OCI-LY1 (cell line): ENCODE measurements around the gene DNAL4.

Experiments
- H2AFZ ChIP-seq: fragments of 200-600 bp; sonication (generic), shearing (Covaris generic); 2 replicates; pipeline ENCODE4 v1.6.0; 2014; ENCODE audit warnings: antibody characterized with exemption, mild to moderate bottlenecking, low read length
- H3F3A ChIP-seq: fragments of 200-600 bp; sonication (generic), shearing (Covaris generic); 2 replicates; pipeline ENCODE4 v1.6.0; 2014; ENCODE audit warnings: mild to moderate bottlenecking, antibody characterized with exemption, low read length, moderate library complexity; ENCODE audit not compliant: insufficient read depth
- H3K27ac ChIP-seq: fragments of 200-600 bp; sonication (generic); 2 replicates; pipeline ENCODE4 v1.5.1; 2014; ENCODE audit warnings: low read length, mixed run types, mild to moderate bottlenecking, low read depth; ENCODE audit not compliant: poor library complexity, severe bottlenecking
- H3K27me3 ChIP-seq: fragments of 200-600 bp; sonication (generic); 2 replicates; pipeline ENCODE4 v1.6.0; 2014; ENCODE audit warnings: antibody characterized with exemption, mild to moderate bottlenecking, low read length, moderate library complexity; ENCODE audit not compliant: insufficient read depth
- H3K36me3 ChIP-seq: fragments of 200-600 bp; sonication (generic); 2 replicates; pipeline ENCODE4 v1.6.1; 2014; ENCODE audit warnings: mild to moderate bottlenecking, antibody characterized with exemption, low read length, moderate library complexity, mixed read lengths; ENCODE audit not compliant: insufficient read depth
- H3K4me1 ChIP-seq: fragments of 200-600 bp; sonication (generic); 2 replicates; pipeline ENCODE4 v1.5.1; 2014; ENCODE audit warnings: mild to moderate bottlenecking, low read length, moderate library complexity; ENCODE audit not compliant: insufficient read depth, severe bottlenecking
- H3K4me2 ChIP-seq: fragments of 200-600 bp; sonication (generic), shearing (Covaris generic); 2 replicates; pipeline ENCODE4 v1.6.1; 2014; ENCODE audit warnings: low read length
- H3K4me3 ChIP-seq: fragments of 200-600 bp; sonication (generic); 2 replicates; pipeline ENCODE4 v1.5.1; 2014; ENCODE audit warnings: low read length, low read depth, mild to moderate bottlenecking, mixed read lengths; ENCODE audit not compliant: poor library complexity, severe bottlenecking
- H3K79me2 ChIP-seq: fragments of 200-600 bp; shearing (Covaris generic); 2 replicates; pipeline ENCODE4 v1.6.1; 2016; ENCODE audit warnings: mixed run types, low read length, mixed read lengths; ENCODE audit not compliant: insufficient read depth
- H3K9ac ChIP-seq: fragments of 200-600 bp; sonication (generic), shearing (Covaris generic); 2 replicates; pipeline ENCODE4 v1.6.1; 2014; ENCODE audit warnings: mild to moderate bottlenecking, low read length, mixed read lengths
- H3K9me2 ChIP-seq: fragments of 200-600 bp; sonication (generic), shearing (Covaris generic); 2 replicates; pipeline ENCODE4 v1.6.1; 2014; ENCODE audit warnings: low read depth, mild to moderate bottlenecking, low read length, mixed read lengths
- H3K9me3 ChIP-seq: fragments of 200-600 bp; shearing (Covaris generic); 2 replicates; pipeline ENCODE4 v1.6.1; 2014; ENCODE audit warnings: low read length, mixed read lengths
- H4K20me1 ChIP-seq: fragments of 200-600 bp; sonication (generic), shearing (Covaris generic); 2 replicates; pipeline ENCODE4 v1.6.0; 2016; ENCODE audit warnings: mild to moderate bottlenecking, low read length; ENCODE audit not compliant: insufficient read depth
- CTCF ChIP-seq: fragments of 200-600 bp; sonication (generic), shearing (Covaris generic); IDR thresholded peaks from 2 replicates; pipeline ENCODE4 v1.5.1; 2017; ENCODE audit warnings: mild to moderate bottlenecking, antibody characterized with exemption, low read length, moderate library complexity, mixed read lengths
- EZH2 ChIP-seq: fragments of 200-600 bp; sonication (generic), shearing (Covaris generic); IDR thresholded peaks from 2 replicates; pipeline ENCODE4 v1.8.0; 2017; ENCODE audit warnings: borderline replicate concordance, mixed run types, mild to moderate bottlenecking, antibody characterized with exemption, low read length, moderate library complexity, mixed read lengths

Gene DNAL4

DNA sequence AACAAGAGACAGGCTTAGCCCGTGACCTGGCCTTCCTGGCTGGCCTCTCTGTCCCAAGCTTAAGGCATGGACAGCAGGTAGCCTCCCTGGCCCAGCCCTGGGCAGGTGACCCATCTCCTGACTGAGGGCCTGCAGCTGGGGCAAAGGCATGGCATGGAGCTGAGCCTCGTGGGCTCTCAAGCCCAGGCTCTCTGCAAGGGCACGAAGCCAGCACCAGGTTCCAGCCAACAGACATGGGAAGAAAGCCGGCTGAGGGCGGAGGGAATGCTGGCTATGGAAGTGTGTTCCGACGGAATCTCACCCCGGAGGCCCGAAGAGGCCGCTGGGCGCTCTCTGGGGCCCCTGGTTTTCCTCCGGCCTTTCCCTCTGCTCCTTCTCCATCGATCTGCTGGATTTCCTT lies 12.9 kb downstream of the DNAL4 start:
- Histone ChIP-seq H3K9me2 (no peaks in the 10 kb centered on the region), H3K36me3 (no peaks in the 10 kb centered on the region), H3F3A (no peaks in the 10 kb centered on the region), H4K20me1 (no peaks in the 10 kb centered on the region), H3K4me2 (no peak overlapping the region), H2AFZ (no peak overlapping the region), H3K4me1 (no peaks in the 10 kb centered on the region), H3K4me3 (no peak overlapping the region), H3K9ac (no peak overlapping the region), H3K9me3 (no peaks in the 10 kb centered on the region), H3K27me3 (no peaks in the 10 kb centered on the region), H3K79me2 (no peaks in the 10 kb centered on the region), H3K27ac (no peak overlapping the region)
- TF ChIP-seq CTCF, result no peak
- TF ChIP-seq EZH2, result no peak

GRCh38 chr22:38777087-38777671 lies 16.8 kb downstream of the DNAL4 start:
- no peak overlapping the region for H3K4me2 ChIP-seq
- no peaks in the 10 kb centered on the region for H3K79me2 ChIP-seq
- no peaks in the 10 kb centered on the region for H4K20me1 ChIP-seq
- H3K9me3 ChIP-seq, result no peaks in the 10 kb centered on the region
- H3K27me3 ChIP-seq, result no peaks in the 10 kb centered on the region
- H3K9ac ChIP-seq, result no peak overlapping the region
- no peak overlapping the region for H3K27ac ChIP-seq
- TF ChIP-seq EZH2 (no peak), CTCF (no peak)
- no peak overlapping the region for H3K4me3 ChIP-seq
- H2AFZ ChIP-seq, result no peak overlapping the region
- H3K9me2 ChIP-seq, result no peaks in the 10 kb centered on the region
- no peaks in the 10 kb centered on the region for H3F3A ChIP-seq
- no peaks in the 10 kb centered on the region for H3K36me3 ChIP-seq
- no peaks in the 10 kb centered on the region for H3K4me1 ChIP-seq

GRCh38 chr22:38776086-38776485 lies 17.9 kb downstream of the DNAL4 start:
- H3K4me2 ChIP-seq, result no peak overlapping the region
- no peak overlapping the region for H3K4me3 ChIP-seq
- TF ChIP-seq CTCF, result no peak
- no peak for TF ChIP-seq EZH2
- no peaks in the 10 kb centered on the region for H3K27me3 ChIP-seq
- H3F3A ChIP-seq, result no peaks in the 10 kb centered on the region
- H2AFZ ChIP-seq, result no peak overlapping the region
- H3K4me1 ChIP-seq, result no peaks in the 10 kb centered on the region
- no peak overlapping the region for H3K27ac ChIP-seq
- no peaks in the 10 kb centered on the region for H4K20me1 ChIP-seq
- no peaks in the 10 kb centered on the region for H3K79me2 ChIP-seq
- H3K36me3 ChIP-seq, result no peaks in the 10 kb centered on the region
- no peaks in the 10 kb centered on the region for H3K9me2 ChIP-seq
- H3K9ac ChIP-seq, result no peak overlapping the region
- H3K9me3 ChIP-seq, result no peaks in the 10 kb centered on the region
